ENCODE measurements around the gene OR10H3.
"Not testable (repeated sequence)": the region's sequence is repeated elsewhere in the genome, so short reads cannot be mapped to it uniquely, and the experiment has no call there.

Gene OR10H3

GRCh38 chr19:15779756-15780476 is 42.1 kb downstream of the OR10H3 start:
- no peak for DNase-seq

GRCh38 chr19:15780610-15781418 is 43.0 kb downstream of the OR10H3 start:
- no peak for DNase-seq

GRCh38 chr19:15781661-15782060 is 43.9 kb downstream of the OR10H3 start:
- no peak for DNase-seq

GRCh38 chr19:15782211-15782610 is 44.4 kb downstream of the OR10H3 start:
- DNase-seq = no peak

GRCh38 chr19:15782896-15783295 is 45.1 kb downstream of the OR10H3 start:
- not testable (repeated sequence) for DNase-seq

GRCh38 chr19:15787611-15788155 is 49.9 kb downstream of the OR10H3 start, which contains the start of gene OR10H5:
Gene OR10H5 (plus strand): TSS chr19:15787661. CDS start chr19:15794049, 6,388 bp downstream.
- DNase-seq = no peak

GRCh38 chr19:15788594-15789270 is 50.9 kb downstream of the OR10H3 start:
- DNase-seq = no peak

GRCh38 chr19:15790096-15790495 is 52.3 kb downstream of the OR10H3 start:
- DNase-seq = no peak

All from activated CD4-positive, alpha-beta T cell treated with anti-CD3 and anti-CD28 coated beads, Interleukin-2, amount 50 U/mL, for 48 hours (primary cell).